ENCODE results near the gene KLRF2.

The KLRF2 gene

DNA sequence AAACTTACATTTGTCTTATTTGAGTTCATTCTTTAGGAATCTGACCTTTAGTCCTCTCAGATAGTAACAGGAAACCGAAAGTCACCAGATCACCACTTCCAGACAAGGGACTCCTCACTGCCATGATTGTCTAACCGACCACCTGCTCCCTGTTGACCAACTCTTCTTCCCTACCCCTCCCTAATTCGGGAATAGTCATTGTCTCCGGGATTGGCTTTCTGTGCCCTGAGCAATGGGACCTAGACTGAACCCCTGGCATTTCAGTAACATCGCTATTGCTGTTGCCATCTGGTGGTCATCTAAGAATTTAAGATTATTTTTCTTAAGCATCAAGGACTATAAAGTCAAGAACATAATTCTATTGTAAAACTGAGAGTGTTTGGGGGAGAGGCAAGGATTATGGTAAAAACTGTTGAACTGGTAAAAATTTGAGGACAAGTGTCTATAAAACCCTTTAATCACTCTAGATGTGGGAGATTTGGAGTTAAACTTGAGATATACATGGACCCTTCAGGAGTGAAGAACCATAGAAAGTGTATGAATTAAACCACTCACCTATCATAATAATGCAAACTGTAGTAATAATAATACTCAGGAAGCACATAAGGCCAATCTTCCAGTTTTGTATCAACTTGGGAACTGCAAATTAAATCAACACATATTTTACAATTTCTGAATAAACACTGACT lies 44.6 kb downstream of the KLRF2 start:
- Histone ChIP-seq H3K4me2 (ENCODE audit: low read depth, low read length, poor library complexity, severe bottlenecking) (no peak overlapping the region), H3K9me2 (replicated peaks; ENCODE audit: insufficient read depth, low read length) (no peaks in the 10 kb centered on the region), H3K4me3 (ENCODE audit: insufficient read depth, low read length, poor library complexity, severe bottlenecking) (no peak overlapping the region), H3K9me3 (ENCODE audit: insufficient read depth, low read length) (no peaks in the 10 kb centered on the region), H3F3A (ENCODE audit: insufficient read depth) (no peaks in the 10 kb centered on the region), H2AFZ (ENCODE audit: low read depth, low read length, severe bottlenecking) (no peak overlapping the region), H4K20me1 (ENCODE audit: low read depth, low read length) (no peaks in the 10 kb centered on the region), H3K27ac (ENCODE audit: low read depth, low read length) (no peak overlapping the region), H3K79me2 (ENCODE audit: insufficient read depth, low read length) (no peaks in the 10 kb centered on the region), H3K9ac (ENCODE audit: low read length) (no peak overlapping the region), H3K27me3 (ENCODE audit: low read length) (no peaks in the 10 kb centered on the region), H3K36me3 (ENCODE audit: low read length) (no peaks in the 10 kb centered on the region)
- no peak for TF ChIP-seq EZH2phosphoT487 (conservative IDR thresholded peaks at IDR 0.05; ENCODE audit: low read length)
- TF ChIP-seq, protein P1, sequence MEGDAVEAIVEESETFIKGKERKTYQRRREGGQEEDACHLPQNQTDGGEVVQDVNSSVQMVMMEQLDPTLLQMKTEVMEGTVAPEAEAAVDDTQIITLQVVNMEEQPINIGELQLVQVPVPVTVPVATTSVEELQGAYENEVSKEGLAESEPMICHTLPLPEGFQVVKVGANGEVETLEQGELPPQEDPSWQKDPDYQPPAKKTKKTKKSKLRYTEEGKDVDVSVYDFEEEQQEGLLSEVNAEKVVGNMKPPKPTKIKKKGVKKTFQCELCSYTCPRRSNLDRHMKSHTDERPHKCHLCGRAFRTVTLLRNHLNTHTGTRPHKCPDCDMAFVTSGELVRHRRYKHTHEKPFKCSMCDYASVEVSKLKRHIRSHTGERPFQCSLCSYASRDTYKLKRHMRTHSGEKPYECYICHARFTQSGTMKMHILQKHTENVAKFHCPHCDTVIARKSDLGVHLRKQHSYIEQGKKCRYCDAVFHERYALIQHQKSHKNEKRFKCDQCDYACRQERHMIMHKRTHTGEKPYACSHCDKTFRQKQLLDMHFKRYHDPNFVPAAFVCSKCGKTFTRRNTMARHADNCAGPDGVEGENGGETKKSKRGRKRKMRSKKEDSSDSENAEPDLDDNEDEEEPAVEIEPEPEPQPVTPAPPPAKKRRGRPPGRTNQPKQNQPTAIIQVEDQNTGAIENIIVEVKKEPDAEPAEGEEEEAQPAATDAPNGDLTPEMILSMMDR (IDR thresholded peaks at IDR 0.05; ENCODE audit: insufficient read depth, low read length, poor library complexity, severe bottlenecking), result no peak

DNA sequence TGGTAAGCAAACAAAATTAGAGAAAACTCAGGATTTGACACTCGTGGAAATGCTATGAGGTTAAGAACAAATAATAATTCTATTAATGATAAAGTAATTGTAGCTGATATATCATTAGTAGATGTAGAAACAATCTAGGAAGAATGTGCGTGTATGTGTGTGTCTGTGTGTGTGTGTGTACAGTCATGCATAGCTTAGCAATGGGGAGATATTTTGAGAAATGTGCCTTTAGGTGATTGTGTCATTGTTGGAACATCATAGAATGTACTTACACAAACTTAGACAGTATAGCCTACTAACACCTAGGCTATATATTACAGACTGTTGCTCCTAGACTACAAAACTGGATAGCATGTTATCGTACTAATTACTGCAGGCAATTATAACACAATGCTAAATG lies 45.6 kb downstream of the KLRF2 start:
- Histone ChIP-seq H3K27ac (ENCODE audit: low read depth, low read length) (no peak overlapping the region), H3F3A (ENCODE audit: insufficient read depth) (no peaks in the 10 kb centered on the region), H2AFZ (ENCODE audit: low read depth, low read length, severe bottlenecking) (no peak overlapping the region), H3K4me3 (ENCODE audit: insufficient read depth, low read length, poor library complexity, severe bottlenecking) (no peak overlapping the region), H3K9ac (ENCODE audit: low read length) (no peak overlapping the region), H3K36me3 (ENCODE audit: low read length) (no peaks in the 10 kb centered on the region), H3K9me3 (ENCODE audit: insufficient read depth, low read length) (no peaks in the 10 kb centered on the region), H3K4me2 (ENCODE audit: low read depth, low read length, poor library complexity, severe bottlenecking) (no peak overlapping the region), H3K9me2 (replicated peaks; ENCODE audit: insufficient read depth, low read length) (no peaks in the 10 kb centered on the region), H4K20me1 (ENCODE audit: low read depth, low read length) (no peaks in the 10 kb centered on the region), H3K27me3 (ENCODE audit: low read length) (no peaks in the 10 kb centered on the region), H3K79me2 (ENCODE audit: insufficient read depth, low read length) (no peaks in the 10 kb centered on the region)
- TF ChIP-seq, protein P1 (IDR thresholded peaks at IDR 0.05; ENCODE audit: insufficient read depth, low read length, poor library complexity, severe bottlenecking), result no peak

DNA sequence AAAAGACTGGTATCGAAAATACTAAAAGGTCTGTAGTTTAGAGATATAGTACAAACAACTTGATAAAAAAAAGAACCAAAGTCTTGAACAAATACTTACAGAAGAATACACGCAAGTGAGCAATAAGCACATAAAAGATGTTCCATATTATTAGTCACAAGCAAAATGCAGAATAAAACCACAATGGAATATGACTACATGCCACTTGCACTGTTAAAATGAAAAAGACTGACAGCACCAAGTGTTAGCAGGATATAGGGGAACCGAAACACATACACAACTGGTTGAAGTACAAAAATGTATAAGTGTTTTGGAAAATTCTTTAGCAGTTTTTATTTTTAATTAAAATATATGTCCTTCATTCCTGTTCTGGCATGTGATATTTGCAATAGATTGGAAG lies 47.3 kb downstream of the KLRF2 start:
- no peak overlapping the region for H3K4me2 ChIP-seq (ENCODE audit: low read depth, low read length, poor library complexity, severe bottlenecking)
- TF ChIP-seq, protein P1 (IDR thresholded peaks at IDR 0.05; ENCODE audit: insufficient read depth, low read length, poor library complexity, severe bottlenecking), result no peak
- TF ChIP-seq EZH2phosphoT487 (conservative IDR thresholded peaks at IDR 0.05; ENCODE audit: low read length), result no peak

More for the DNA sequence above, 47.3 kb downstream of the KLRF2 start:
- H3K27ac ChIP-seq (ENCODE audit: low read depth, low read length), result no peak overlapping the region
- no peak overlapping the region for H2AFZ ChIP-seq (ENCODE audit: low read depth, low read length, severe bottlenecking)
- H3F3A ChIP-seq (ENCODE audit: insufficient read depth), result no peaks in the 10 kb centered on the region
- H3K9ac ChIP-seq (ENCODE audit: low read length), result no peak overlapping the region
- no peaks in the 10 kb centered on the region for H3K27me3 ChIP-seq (ENCODE audit: low read length)
- no peak overlapping the region for H3K4me3 ChIP-seq (ENCODE audit: insufficient read depth, low read length, poor library complexity, severe bottlenecking)
- H3K79me2 ChIP-seq (ENCODE audit: insufficient read depth, low read length), result no peaks in the 10 kb centered on the region
- H4K20me1 ChIP-seq (ENCODE audit: low read depth, low read length), result no peaks in the 10 kb centered on the region
- H3K9me2 ChIP-seq (replicated peaks; ENCODE audit: insufficient read depth, low read length), result no peaks in the 10 kb centered on the region
- no peaks in the 10 kb centered on the region for H3K9me3 ChIP-seq (ENCODE audit: insufficient read depth, low read length)
- no peaks in the 10 kb centered on the region for H3K36me3 ChIP-seq (ENCODE audit: low read length)
